ENCODE results near the gene SLC25A22. TPM values are rescaled to one million over a fixed set of nuclear protein-coding genes. Genes with fewer than 3 reads are reported as not detected.

Gene SLC25A22
- total and polyA plus RNA-seq, 2 donors (not counting 1 experiment from before 2014, with no cell fraction given) = 25.7 to 45.7 TPM

- peaks cover 50% of the 10 kb centered on the region for H4K20me1 ChIP-seq (ENCODE audit: control insufficient read depth, insufficient read depth, low read length, poor library complexity, severe bottlenecking)
- peak overlapping the region; percentile 92 for H3K4me3 Mint-ChIP-seq
- TF ChIP-seq EZH2 (IDR thresholded peaks at IDR 0.05; ENCODE audit: borderline replicate concordance, insufficient read depth, low read depth, low read length, poor library complexity, severe bottlenecking) = no peak
- no peak for TF ChIP-seq CTCF (IDR thresholded peaks at IDR 0.05)
Observed at GRCh38 chr11:819943-820649, 22.0 kb upstream of the SLC25A22 start.

More at GRCh38 chr11:819943-820649, 22.0 kb upstream of the SLC25A22 start:
- H2AFZ ChIP-seq (ENCODE audit: insufficient read depth, low read depth, low read length, poor library complexity, severe bottlenecking) = peak overlapping the region; percentile 87
- ChIA-PET POLR2A (interaction anchor here (0.7 to 3.7 kb wide), 9 partner anchors 10 to 314 kb away, joined by 3 to 57 read pairs (median 8); partner anchors contain the start of genes CD151, CRACR2B, HRAS and LRRC56), CTCF (interaction anchor here (0.9 to 2.8 kb wide), 5 partner anchors 9 to 244 kb away, joined by 3 to 14 read pairs (median 3); partner anchors contain the start of genes RPLP2 and TSPAN4)
- Mint-ChIP-seq H3K27ac (peak overlapping the region; percentile 91), H3K27me3 (no peaks in the 10 kb centered on the region), H3K4me1 (peaks cover 20% of the 10 kb centered on the region), H3K9me3 (ENCODE audit: insufficient read depth) (no peaks in the 10 kb centered on the region)
- DNase-seq (peak; percentile 95), ATAC-seq (ENCODE audit: low read depth) (peak; percentile 73)
- intact Hi-C loops (cut with micrococcal nuclease) = loop anchor here (1.0 kb wide), 5 partner anchors 10 to 22 kb away; partner anchors contain the start of genes PIDD1, POLR2L, RPLP2 and SLC25A22
- no peaks in the 10 kb centered on the region for H3K27me3 ChIP-seq (replicated peaks in 1 of 4; ENCODE audit: control extremely low read depth in 1 of 4, control insufficient read depth in 3 of 4, insufficient read depth in 4 of 4, low read length in 3 of 4)
- no peaks in the 10 kb centered on the region for H3K9me3 ChIP-seq (ENCODE audit: control extremely low read depth in 1 of 3, control insufficient read depth in 2 of 3, insufficient read depth in 1 of 3, low read length in 2 of 3)
- peaks cover 0 to 28% of the 10 kb centered on the region in 2 experiments for H3K36me3 ChIP-seq (replicated peaks in 1 of 2; ENCODE audit: control extremely low read depth in 1 of 2, control insufficient read depth in 1 of 2, extremely low read depth in 1 of 2, insufficient read depth in 2 of 2, low read length in 1 of 2)
- H3K4me2 ChIP-seq (replicated peaks; ENCODE audit: low read depth, low read length, poor library complexity, severe bottlenecking) = peak overlapping the region; percentile 90
- peak overlapping the region; percentile 68 to 91 for H3K27ac ChIP-seq (ENCODE audit: low read length in 2 of 2)
- peak overlapping the region; percentile 91 for H3K9ac ChIP-seq (ENCODE audit: low read length)
- WGBS (ENCODE audit: insufficient coverage) = 4% methylated on average over 47 of the region's 47 CpGs
- peak overlapping the region; percentile 37 to 82 (median 73) for H3K4me3 ChIP-seq (ENCODE audit: control extremely low read depth in 1 of 5, extremely low read depth in 1 of 5, insufficient read depth in 1 of 5, low read depth in 2 of 5, low read length in 4 of 5)
- H3K79me2 ChIP-seq (ENCODE audit: control insufficient read depth, insufficient read depth, low read length) = peaks cover 24% of the 10 kb centered on the region
- peaks cover 16 to 26% of the 10 kb centered on the region in 2 donors for H3K4me1 ChIP-seq (ENCODE audit: control insufficient read depth in 2 of 2, insufficient read depth in 2 of 2, low read length in 2 of 2)
